ENCODE data around the gene POT1.

Gene POT1

GRCh38 chr7:124800386-124800785 is 129.2 kb downstream of the POT1 start:
- no peak for DNase-seq

- DNase-seq, result no peak
These were observed 130.2 kb downstream of the POT1 start for GRCh38 chr7:124799448-124799847.

- DNase-seq, result no peak
These were observed 132.9 kb downstream of the POT1 start for GRCh38 chr7:124796771-124797170.

- DNase-seq, result no peak
These were observed 136.9 kb downstream of the POT1 start for GRCh38 chr7:124792696-124793095.

- DNase-seq, result no peak
These were observed 137.6 kb downstream of the POT1 start for GRCh38 chr7:124792002-124792401.

GRCh38 chr7:124791426-124791825 is 138.2 kb downstream of the POT1 start:
- no peak for DNase-seq

- DNase-seq, result no peak
These were observed 139.0 kb downstream of the POT1 start for GRCh38 chr7:124790645-124791044.

- DNase-seq, result no peak
These were observed 143.6 kb downstream of the POT1 start for GRCh38 chr7:124785994-124786393.

- peak; percentile 8 to 29 for DNase-seq
These were observed 144.5 kb downstream of the POT1 start for GRCh38 chr7:124784879-124785818.

GRCh38 chr7:124783271-124783670 is 146.4 kb downstream of the POT1 start:
- DNase-seq, result no peak

- DNase-seq, result no peak
These were observed 147.5 kb downstream of the POT1 start for GRCh38 chr7:124781907-124782734.

- no peak for DNase-seq
These were observed 148.2 kb downstream of the POT1 start for GRCh38 chr7:124781418-124781817.

- no peak for DNase-seq
These were observed 149.0 kb downstream of the POT1 start for GRCh38 chr7:124780608-124781007.

- DNase-seq, result no peak
These were observed 149.6 kb downstream of the POT1 start for GRCh38 chr7:124780056-124780455.

- no peak for DNase-seq
These were observed 150.0 kb downstream of the POT1 start for GRCh38 chr7:124779620-124780019.

- DNase-seq, result no peak
These were observed 150.4 kb downstream of the POT1 start for GRCh38 chr7:124779194-124779593.

GRCh38 chr7:124777268-124777667 is 152.4 kb downstream of the POT1 start:
- DNase-seq, result no peak

GRCh38 chr7:124776153-124776552 is 153.5 kb downstream of the POT1 start:
- no peak for DNase-seq

- DNase-seq, result no peak
These were observed 154.2 kb downstream of the POT1 start for GRCh38 chr7:124775422-124775821.

- no peak for DNase-seq
These were observed 155.7 kb downstream of the POT1 start for GRCh38 chr7:124773938-124774337.

GRCh38 chr7:124773339-124773738 is 156.3 kb downstream of the POT1 start:
- DNase-seq, result no peak
